Peyer's patch (tissue), 4 donors: ENCODE results near the gene STX18.

Source experiments
- CTCF ChIP-seq, 6 experiments: fragments of 450-650 bp in 4 of 6; fragments of 200-600 bp in 2 of 6; sonication (generic) in 1 of 6; IDR thresholded peaks; one replicate each; pipeline ENCODE4 v1.5.1; 2017 to 2019; ENCODE audit warnings: antibody characterized with exemption in 6 of 6, mild to moderate bottlenecking in 3 of 6, moderate library complexity in 1 of 6
- POLR2A ChIP-seq, 2 donors: fragments of 450-650 bp; IDR thresholded peaks; one replicate each; pipeline ENCODE4 v1.5.1; 2017; ENCODE audit warnings: antibody characterized with exemption in 2 of 2, mild to moderate bottlenecking in 2 of 2, moderate library complexity in 2 of 2

- no peak for TF ChIP-seq CTCF (IDR thresholded peaks at IDR 0.05)
- TF ChIP-seq POLR2A (IDR thresholded peaks at IDR 0.05) = no peak
Measured at GRCh38 chr4:4521136-4521535, 20.7 kb downstream of the STX18 start.
